Lung (tissue), 12 donors: ENCODE results near the gene TRPT1. TPM values are rescaled to one million over a fixed set of nuclear protein-coding genes. Genes with fewer than 3 reads are reported as not detected.

ENCODE experiments used
- ATAC-seq: fragments of 200-7000 bp; cut with Tn5 transposase; one replicate; pipeline ENCODE4 v1.9.1; 2020; ENCODE audit warnings: moderate number of reproducible peaks; ENCODE audit not compliant: insufficient read depth, low FRiP score
- DNase-seq, 3 donors: peaks; one replicate each; pipeline ENCODE4 v3.0.0-alpha.2; 2013 to 2017
- H3K27ac ChIP-seq, 2 donors: one replicate each; pipeline ENCODE4 v1.5.1; 2013; ENCODE audit warnings: mild to moderate bottlenecking in 2 of 2, moderate library complexity in 2 of 2, control low read depth in 1 of 2, inconsistent platforms in 1 of 2, low read depth in 1 of 2, low read length in 1 of 2
- H3K27me3 ChIP-seq, 3 donors: one replicate each; pipeline ENCODE4 v1.5.1; 2013; ENCODE audit warnings: low read length in 2 of 3; ENCODE audit not compliant: control insufficient read depth in 3 of 3, insufficient read depth in 3 of 3
- H3K36me3 ChIP-seq, 4 donors: one replicate each; pipeline ENCODE4 v1.5.1; 2013; ENCODE audit warnings: low read length in 4 of 4, mild to moderate bottlenecking in 1 of 4, moderate library complexity in 1 of 4; ENCODE audit not compliant: control insufficient read depth in 4 of 4, insufficient read depth in 4 of 4
- H3K4me1 ChIP-seq, 5 donors: one replicate each; pipeline ENCODE4 v1.5.1; 2013; ENCODE audit warnings: low read length in 5 of 5, mild to moderate bottlenecking in 2 of 5, moderate library complexity in 1 of 5; ENCODE audit not compliant: control insufficient read depth in 5 of 5, insufficient read depth in 5 of 5
- H3K4me3 ChIP-seq: one replicate; pipeline ENCODE4 v1.5.1; 2013; ENCODE audit warnings: mild to moderate bottlenecking, control low read depth, moderate library complexity
- H3K9ac ChIP-seq, 2 donors: one replicate each; pipeline ENCODE4 v1.5.1; 2013; ENCODE audit warnings: low read length in 2 of 2, control low read depth in 1 of 2; ENCODE audit not compliant: insufficient read depth in 1 of 2
- H3K9me3 ChIP-seq, 4 donors: one replicate each; pipeline ENCODE4 v1.5.1; 2013; ENCODE audit warnings: low read length in 3 of 4, mild to moderate bottlenecking in 1 of 4, moderate library complexity in 1 of 4; ENCODE audit not compliant: control insufficient read depth in 4 of 4, insufficient read depth in 3 of 4
- CTCF ChIP-seq: IDR thresholded peaks from 2 replicates; pipeline ENCODE4 v1.5.1; 2012; ENCODE audit warnings: mild to moderate bottlenecking; ENCODE audit errors: control extremely low read depth, extremely low read depth
- WGBS, 2 donors: extraction: QIAGEN DNeasy Blood & Tissue Kit; methylation state at CpG; one replicate each; pipeline ENCODE4 v1.1.7; 2013; 5-methylcytosine and 5-hydroxymethylcytosine counted together
- polyA plus RNA-seq, 2 donors: library from polyadenylated mRNA; stranded (reverse); fragments of 200-250 nt; gene quantifications; one replicate each; pipeline ENCODE4 v1.2.1, GENCODE V29; 2013
- total RNA-seq, 2 donors: library from RNA; depleted of rRNA in 1 of 2; stranded (reverse); fragments of >200 nt in 1 of 2; gene quantifications; one replicate each; pipeline ENCODE4 v1.2.1, GENCODE V29; 2014 to 2021
- donor health status: control.
- donor health status: control.
- donor health status: Bipolar disorder and iron deficiency.
- donor health status: healthy.
- donor health status: DM: yes; HTN: yes; CAD: no.

TRPT1 gene
- total and polyA plus RNA-seq, 4 donors, result 18.3 to 62.5 (median 34.3) TPM

GRCh38 chr11:64245401-64245796, 19.4 kb upstream of the TRPT1 start:
- Histone ChIP-seq H3K4me1 (peaks cover 0 to 28% (median 8%) of the 10 kb centered on the region in 5 donors), H3K9ac (no peak overlapping the region), H3K27ac (peak overlapping the region; percentile 61 to 84), H3K9me3 (no peaks in the 10 kb centered on the region), H3K27me3 (no peaks in the 10 kb centered on the region), H3K36me3 (peaks cover 0 to 10% (median 1%) of the 10 kb centered on the region in 4 donors), H3K4me3 (peak overlapping the region; percentile 61)
- TF ChIP-seq CTCF, result no peak
- DNase-seq (no peak), ATAC-seq (no peak)
- WGBS, 2 donors, result 0 to 1% methylated on average over 6 of the region's 6 CpGs

- no peak for TF ChIP-seq CTCF
- Histone ChIP-seq H3K27me3 (no peaks in the 10 kb centered on the region), H3K27ac (peak overlapping the region; percentile 61 to 84), H3K4me1 (peaks cover 0 to 29% (median 12%) of the 10 kb centered on the region in 5 donors), H3K9me3 (no peaks in the 10 kb centered on the region), H3K4me3 (no peak overlapping the region), H3K36me3 (peaks cover 0 to 10% (median 1%) of the 10 kb centered on the region in 4 donors), H3K9ac (no peak overlapping the region)
- 36 to 44% methylated on average over 6 of the region's 6 CpGs for WGBS, 2 donors
- DNase-seq (no peak), ATAC-seq (no peak)
These were observed 19.0 kb upstream of the TRPT1 start for GRCh38 chr11:64244966-64245365.

- Histone ChIP-seq H3K9ac (no peak overlapping the region), H3K4me1 (peaks cover 0 to 31% (median 17%) of the 10 kb centered on the region in 5 donors), H3K4me3 (no peak overlapping the region), H3K9me3 (no peaks in the 10 kb centered on the region), H3K36me3 (peaks cover 0 to 10% (median 1%) of the 10 kb centered on the region in 4 donors), H3K27ac (no peak overlapping the region), H3K27me3 (no peaks in the 10 kb centered on the region)
- 64 to 65% methylated on average over 5 of the region's 5 CpGs for WGBS, 2 donors
- DNase-seq (no peak), ATAC-seq (no peak)
- TF ChIP-seq CTCF, result no peak
These were observed 18.1 kb upstream of the TRPT1 start for GRCh38 chr11:64244107-64244506.
